Measurements from ENCODE around the gene TBL1XR1. TPM values are rescaled to one million over a fixed set of nuclear protein-coding genes. Genes with fewer than 3 reads are reported as not detected.

The TBL1XR1 gene
- total RNA-seq, 4 donors from 2014 or later, result 66.0 to 79.8 (median 72.4) TPM

DNA sequence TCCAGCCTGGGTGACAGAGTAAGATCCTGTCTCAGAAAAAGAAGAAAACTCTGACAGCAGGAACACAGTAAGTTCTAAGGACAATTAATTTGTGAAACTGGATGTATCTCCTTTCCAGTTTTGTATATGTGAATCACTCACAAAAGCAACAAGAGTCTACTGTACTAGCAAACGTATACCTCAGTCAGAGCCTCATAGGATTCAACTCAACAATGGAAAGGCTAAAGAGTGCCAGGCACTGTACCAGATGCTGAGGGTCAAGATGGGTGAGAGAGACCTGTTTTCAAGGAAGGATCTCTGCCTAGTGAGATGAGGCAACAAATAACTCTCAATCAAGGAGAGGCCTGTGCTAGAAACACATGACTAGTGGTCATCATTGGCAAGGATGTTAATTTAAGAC, 14.9 kb downstream of the TBL1XR1 start:
- Histone ChIP-seq H3K4me3 (no peak overlapping the region), H3K36me3 (no peaks in the 10 kb centered on the region), H3K27ac (peak overlapping the region in 3 of 4 donors; percentile 3 to 55 (median 43)), H3K9me3 (no peaks in the 10 kb centered on the region), H3K27me3 (no peaks in the 10 kb centered on the region), H3K4me1 (peaks cover 10 to 94% (median 32%) of the 10 kb centered on the region in 3 donors)
- WGBS, 2 donors, result 23 to 60% methylated on average over 1 of the region's 1 CpG
- no peak for TF ChIP-seq POLR2A (IDR thresholded peaks at IDR 0.05)
- TF ChIP-seq, protein P1, sequence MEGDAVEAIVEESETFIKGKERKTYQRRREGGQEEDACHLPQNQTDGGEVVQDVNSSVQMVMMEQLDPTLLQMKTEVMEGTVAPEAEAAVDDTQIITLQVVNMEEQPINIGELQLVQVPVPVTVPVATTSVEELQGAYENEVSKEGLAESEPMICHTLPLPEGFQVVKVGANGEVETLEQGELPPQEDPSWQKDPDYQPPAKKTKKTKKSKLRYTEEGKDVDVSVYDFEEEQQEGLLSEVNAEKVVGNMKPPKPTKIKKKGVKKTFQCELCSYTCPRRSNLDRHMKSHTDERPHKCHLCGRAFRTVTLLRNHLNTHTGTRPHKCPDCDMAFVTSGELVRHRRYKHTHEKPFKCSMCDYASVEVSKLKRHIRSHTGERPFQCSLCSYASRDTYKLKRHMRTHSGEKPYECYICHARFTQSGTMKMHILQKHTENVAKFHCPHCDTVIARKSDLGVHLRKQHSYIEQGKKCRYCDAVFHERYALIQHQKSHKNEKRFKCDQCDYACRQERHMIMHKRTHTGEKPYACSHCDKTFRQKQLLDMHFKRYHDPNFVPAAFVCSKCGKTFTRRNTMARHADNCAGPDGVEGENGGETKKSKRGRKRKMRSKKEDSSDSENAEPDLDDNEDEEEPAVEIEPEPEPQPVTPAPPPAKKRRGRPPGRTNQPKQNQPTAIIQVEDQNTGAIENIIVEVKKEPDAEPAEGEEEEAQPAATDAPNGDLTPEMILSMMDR (IDR thresholded peaks at IDR 0.05), result no peak
- intact Hi-C loops (cut with DNase I), result no loop called here
- no peak for DNase-seq

DNA sequence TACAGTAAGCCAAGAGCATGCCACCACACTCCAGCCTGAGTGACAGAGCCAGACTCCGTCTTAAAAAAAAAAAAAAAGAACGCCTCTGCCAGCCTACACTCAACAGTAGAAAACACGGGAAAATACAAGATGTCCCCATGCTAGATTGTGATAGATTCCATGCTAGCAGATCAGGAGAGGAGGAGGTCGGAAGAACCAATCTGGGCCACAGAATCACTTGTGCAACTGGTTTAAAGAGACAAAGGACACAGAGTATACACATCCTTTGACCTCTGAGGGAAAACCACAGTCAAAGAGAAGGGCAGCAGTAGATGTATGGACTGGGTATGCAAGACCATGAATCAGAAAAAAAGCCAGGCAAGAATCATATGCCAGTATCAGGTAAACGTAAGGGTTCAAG, 15.9 kb downstream of the TBL1XR1 start:
- WGBS, 2 donors, result 81 to 83% methylated on average over 5 of the region's 5 CpGs
- DNase-seq, result no peak
- peaks cover 18 to 94% (median 41%) of the 10 kb centered on the region in 3 donors for H3K4me1 ChIP-seq

DNA sequence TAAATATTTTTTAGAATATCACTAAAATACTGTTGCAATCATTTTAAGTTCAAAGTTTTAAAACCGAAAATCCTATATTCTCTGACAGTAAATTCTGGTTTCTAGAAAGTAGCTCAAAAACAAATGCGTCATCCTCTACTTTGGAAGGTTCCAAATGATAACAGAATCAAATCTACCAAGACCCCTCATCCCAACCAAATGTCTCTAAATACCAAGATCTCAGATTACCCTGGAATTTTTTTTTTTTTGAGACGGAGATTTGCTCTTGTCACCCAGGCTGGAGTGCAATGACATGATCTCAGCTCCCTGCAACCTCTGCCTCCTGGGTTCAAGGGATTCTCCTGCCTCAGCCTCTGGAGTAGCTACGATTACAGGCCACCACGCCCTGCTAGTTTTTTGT, 16.8 kb downstream of the TBL1XR1 start:
- peaks cover 18 to 93% (median 38%) of the 10 kb centered on the region in 3 donors for H3K4me1 ChIP-seq
- no peak for TF ChIP-seq POLR2A (IDR thresholded peaks at IDR 0.05)
- TF ChIP-seq, protein P1 (IDR thresholded peaks at IDR 0.05), result no peak
- H3K27me3 ChIP-seq, result no peaks in the 10 kb centered on the region
- H3K9me3 ChIP-seq, result no peaks in the 10 kb centered on the region
- no peak overlapping the region for H3K4me3 ChIP-seq
- 90 to 93% methylated on average over 5 of the region's 5 CpGs for WGBS, 2 donors
- intact Hi-C loops (cut with DNase I), result no loop called here
- H3K27ac ChIP-seq, result peak overlapping the region in 2 of 4 donors; percentile 86 to 88
- DNase-seq, result no peak
- no peaks in the 10 kb centered on the region for H3K36me3 ChIP-seq

More for the DNA sequence above, 15.9 kb downstream of the TBL1XR1 start:
- Histone ChIP-seq H3K27me3 (no peaks in the 10 kb centered on the region), H3K4me3 (no peak overlapping the region), H3K27ac (peak overlapping the region in 2 of 4 donors; percentile 43 to 55), H3K36me3 (no peaks in the 10 kb centered on the region), H3K9me3 (no peaks in the 10 kb centered on the region)
- TF ChIP-seq, protein P1 (IDR thresholded peaks at IDR 0.05), result no peak
- no peak for TF ChIP-seq POLR2A (IDR thresholded peaks at IDR 0.05)
- intact Hi-C loops (cut with DNase I), result no loop called here

DNA sequence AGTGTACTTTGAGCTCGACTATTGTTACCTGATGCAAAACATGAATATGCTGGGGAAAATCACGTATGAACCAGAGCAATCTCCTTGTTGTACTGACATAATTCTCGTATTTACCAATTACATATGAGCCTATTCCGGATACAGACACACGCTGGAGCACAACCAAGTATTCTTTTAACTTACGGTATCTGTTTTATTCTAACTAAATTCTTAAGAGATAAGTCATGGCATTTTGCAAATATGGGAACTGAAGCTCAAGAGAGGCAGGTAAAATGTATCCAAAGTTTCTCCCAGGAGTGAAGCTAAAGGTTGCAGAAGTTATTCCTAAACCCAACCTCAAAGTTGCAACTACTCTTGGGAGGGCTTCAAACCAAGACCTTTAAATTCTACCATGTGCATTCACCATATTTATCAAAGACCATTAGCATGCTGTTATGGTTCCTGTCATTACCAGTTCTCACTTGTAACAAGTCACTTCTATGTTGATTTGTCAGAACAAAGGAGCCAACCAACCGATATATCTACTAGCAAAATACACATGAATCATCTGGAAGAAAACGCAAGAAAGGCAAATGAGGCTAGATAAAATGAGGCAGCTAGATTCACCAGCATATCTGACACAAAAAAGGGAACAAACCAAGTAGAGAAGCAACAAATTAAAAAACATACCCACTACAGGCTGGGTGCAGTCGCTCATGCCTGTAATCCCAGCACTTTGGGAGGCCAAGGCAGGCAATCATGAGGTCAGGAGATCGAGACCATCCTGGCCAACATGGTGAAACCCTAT, 17.8 kb downstream of the TBL1XR1 start:
- Histone ChIP-seq H3K36me3 (no peaks in the 10 kb centered on the region), H3K27me3 (no peaks in the 10 kb centered on the region), H3K9me3 (no peaks in the 10 kb centered on the region), H3K4me1 (peaks cover 18 to 94% (median 46%) of the 10 kb centered on the region in 3 donors), H3K27ac (peak overlapping the region; percentile 56 to 88 (median 82)), H3K4me3 (peak overlapping the region in 1 of 4 donors; percentile 11)
- intact Hi-C loops (cut with DNase I), result no loop called here
- TF ChIP-seq, protein P1 (IDR thresholded peaks at IDR 0.05), result no peak
- no peak for TF ChIP-seq POLR2A (IDR thresholded peaks at IDR 0.05)
- 52 to 55% methylated on average over 10 of the region's 10 CpGs for WGBS, 2 donors
- no peak for DNase-seq

DNA sequence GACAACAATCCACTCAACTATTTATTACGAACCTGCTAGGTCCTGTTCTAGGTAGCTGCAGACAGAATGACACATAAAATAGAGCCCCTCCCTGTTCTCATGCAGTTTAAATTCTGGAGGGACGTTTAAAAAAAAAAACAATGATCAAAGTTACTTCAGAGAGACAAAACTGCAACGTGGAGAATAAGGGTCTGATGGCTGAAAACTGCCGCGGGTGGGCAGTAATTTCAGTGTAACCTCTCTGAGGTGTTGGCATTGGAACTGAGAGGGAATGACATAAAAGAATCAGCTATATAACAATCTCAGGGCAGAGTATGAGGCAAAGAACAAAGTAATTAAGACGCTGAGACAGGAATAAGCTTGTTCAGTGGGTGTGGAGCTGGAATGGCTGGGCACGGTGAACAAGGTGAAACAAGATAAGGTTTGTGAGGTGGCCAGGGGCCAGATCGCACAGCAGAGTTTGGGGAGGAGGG, 19.5 kb downstream of the TBL1XR1 start:
- Histone ChIP-seq H3K27ac (peak overlapping the region; percentile 70 to 88 (median 82)), H3K9me3 (no peaks in the 10 kb centered on the region), H3K27me3 (no peaks in the 10 kb centered on the region), H3K36me3 (no peaks in the 10 kb centered on the region), H3K4me3 (peak overlapping the region in 1 of 4 donors; percentile 33), H3K4me1 (peaks cover 18 to 95% (median 52%) of the 10 kb centered on the region in 3 donors)
- intact Hi-C loops (cut with DNase I), result no loop called here
- TF ChIP-seq POLR2A (IDR thresholded peaks at IDR 0.05), result no peak
- TF ChIP-seq, protein P1 (IDR thresholded peaks at IDR 0.05), result no peak
- no peak for DNase-seq
- WGBS, 2 donors, result 23 to 32% methylated on average over 8 of the region's 8 CpGs
